ENCODE measurements around the gene DCBLD1.

GRCh38 chr6:117498159-117498558 is 15.7 kb downstream of the DCBLD1 start:
- TF ChIP-seq CTCF (IDR thresholded peaks at IDR 0.05) (no peak), POLR2A (IDR thresholded peaks at IDR 0.05) (no peak)
